GF-D8 (cell line): Measurements from ENCODE around the gene OPRM1.
A peak's percentile ranks its signal among the peaks of the same experiment; 100 is the strongest.
"Not testable (repeated sequence)": the region's sequence is repeated elsewhere in the genome, so short reads cannot be mapped to it uniquely, and the experiment has no call there.

Source experiments
- DNase-seq: peaks from one replicate; lab custom pipeline; 2025; lab: John Stamatoyannopoulos, UW

The OPRM1 gene

DNA sequence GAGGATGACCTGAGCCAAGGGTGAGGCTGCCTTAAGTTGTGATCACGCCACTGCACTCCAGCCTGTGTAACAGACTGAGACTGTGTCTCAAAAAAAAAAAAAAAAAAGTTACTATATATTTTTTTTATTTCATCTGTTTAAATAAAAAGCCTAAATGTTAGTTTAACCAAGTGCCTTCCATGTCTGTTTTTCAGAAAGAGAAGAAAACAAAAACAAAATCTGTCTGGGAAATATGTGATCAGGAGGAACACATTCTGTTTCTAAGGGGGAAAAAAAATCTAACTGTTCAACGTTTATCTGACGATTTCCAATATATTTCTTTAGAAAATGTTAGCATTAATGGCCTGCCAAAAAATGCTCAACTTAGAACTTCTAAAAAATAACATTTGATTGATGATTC, 170.5 kb downstream of the OPRM1 start:
- DNase-seq = no peak

DNA sequence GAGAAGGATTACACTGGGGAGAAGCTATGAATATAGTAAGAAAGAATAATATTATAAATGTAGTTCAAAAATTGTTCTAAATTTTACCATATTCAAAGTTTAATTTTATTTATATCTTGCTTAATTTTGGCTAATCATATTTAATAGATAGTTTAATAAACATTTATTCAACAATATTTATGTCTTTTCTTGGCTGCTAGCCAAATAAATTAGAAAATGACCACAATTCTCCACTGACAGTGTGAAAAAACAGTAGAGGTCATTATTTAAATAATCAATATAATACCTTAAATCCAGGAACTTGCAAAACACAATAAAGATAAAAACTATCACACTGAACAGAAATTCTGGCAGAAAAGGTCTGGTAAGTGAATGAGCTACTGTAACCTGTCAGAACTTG, 171.6 kb downstream of the OPRM1 start:
- no peak for DNase-seq

DNA sequence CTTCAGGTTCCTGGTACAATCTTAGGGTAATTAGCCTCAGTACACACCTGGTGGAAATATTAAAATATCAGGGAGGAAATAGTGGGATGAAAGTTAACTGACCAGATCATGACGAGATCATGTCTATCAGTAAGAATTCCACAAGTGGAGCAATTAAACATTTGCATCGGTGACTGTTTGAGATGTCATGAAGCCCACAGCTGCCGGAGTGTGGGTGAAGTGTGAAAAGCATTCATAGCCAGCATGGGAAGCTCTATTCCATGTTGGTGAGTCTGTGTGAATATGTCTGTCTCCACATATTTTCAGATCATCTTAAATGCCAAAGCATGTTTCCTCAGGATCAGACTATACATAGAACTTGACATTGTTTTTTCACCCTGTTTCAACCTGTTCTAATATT, 174.7 kb downstream of the OPRM1 start:
- DNase-seq = no peak

DNA sequence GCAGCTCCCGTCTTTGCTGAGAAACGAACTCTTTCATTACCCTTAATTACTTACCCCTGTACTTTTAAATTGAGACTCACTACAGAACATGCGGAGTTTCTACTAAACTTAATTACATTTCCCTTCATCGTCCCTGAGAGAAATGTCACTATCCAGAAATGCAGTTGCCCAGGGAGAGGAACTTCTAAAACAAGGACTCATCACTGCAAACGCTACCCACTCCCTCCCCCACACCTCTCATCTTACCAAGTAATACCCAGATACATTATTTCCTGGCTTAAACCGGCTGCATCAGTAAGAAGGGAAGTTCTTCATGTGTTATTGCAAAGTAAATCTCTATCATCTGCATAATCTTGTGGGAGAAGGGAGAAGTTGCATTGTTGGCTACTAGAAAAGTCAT, 179.3 kb downstream of the OPRM1 start:
- peak; percentile 28 for DNase-seq

DNA sequence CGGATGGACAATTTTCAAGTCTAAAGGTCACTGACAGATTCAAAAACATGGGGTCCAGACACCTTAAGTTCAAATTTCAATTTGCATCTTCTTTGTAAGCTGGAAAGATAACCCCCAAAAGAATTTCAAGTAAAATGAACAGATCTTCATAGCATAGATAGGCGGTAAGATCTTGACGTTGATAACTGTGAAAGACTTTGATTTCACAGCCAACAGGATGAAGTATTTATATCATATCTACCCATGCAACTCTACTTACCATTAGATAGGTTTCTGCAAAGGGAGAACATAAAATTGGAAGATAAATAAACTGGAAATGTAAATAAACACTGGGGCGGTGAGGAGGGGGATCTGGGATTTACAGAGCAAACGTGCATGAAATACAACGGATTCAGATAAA, 179.7 kb downstream of the OPRM1 start:
- DNase-seq = no peak

DNA sequence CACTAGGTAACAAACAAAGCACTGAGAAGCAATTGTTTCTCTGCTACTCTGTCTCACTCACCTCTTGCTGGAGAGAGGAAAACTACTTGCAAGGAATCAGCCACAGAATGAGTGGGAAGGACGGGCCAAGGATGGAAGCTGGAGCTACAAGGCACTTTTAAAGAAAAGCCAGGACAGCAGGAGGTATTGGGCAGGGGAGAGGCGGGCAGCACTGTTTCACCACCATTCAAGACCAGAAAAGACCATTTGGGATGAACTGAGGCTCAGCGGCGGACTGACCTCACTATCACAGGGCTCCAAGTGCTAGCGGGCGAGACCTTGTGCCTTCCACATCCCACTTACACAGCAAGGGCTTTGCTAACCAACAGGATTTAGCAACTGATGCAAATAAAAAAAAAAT, 180.2 kb downstream of the OPRM1 start:
- no peak for DNase-seq

DNA sequence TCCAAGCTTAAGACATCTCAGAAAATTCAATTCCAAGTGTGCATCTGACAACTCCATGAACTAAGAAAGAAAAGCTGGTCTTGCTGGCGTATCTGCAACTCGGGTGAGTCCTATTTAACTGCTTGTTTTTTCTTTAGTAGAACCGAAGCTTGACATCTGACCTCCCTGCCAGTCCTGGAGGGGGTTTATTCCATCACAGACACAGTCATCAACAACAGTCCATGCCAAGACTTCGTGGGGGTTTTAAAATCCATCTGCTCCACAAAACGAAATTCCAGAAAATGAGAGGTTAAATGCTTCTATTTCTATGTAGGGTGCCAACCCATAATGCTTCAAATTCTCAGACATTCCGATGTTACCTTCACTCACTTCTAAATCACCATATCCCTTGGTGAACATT, 183.7 kb downstream of the OPRM1 start:
- DNase-seq = no peak

DNA sequence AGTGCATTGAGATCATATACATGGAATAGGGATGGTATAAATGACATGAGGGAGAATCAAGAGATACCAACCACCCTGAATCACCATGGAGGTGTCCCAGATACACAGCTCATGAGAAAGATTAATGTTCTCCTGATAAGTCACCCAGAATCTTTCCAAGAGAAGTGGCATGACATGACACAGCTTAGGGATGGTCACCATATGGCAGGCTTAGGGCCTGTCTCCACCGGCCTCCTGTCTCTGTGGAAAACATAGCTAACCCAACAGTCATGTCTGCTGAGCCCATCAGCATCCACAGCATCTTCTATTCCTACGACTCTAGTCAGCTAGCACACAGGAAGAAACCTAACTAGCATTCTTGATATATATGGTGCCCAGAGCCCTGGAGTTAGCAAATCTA, 184.3 kb downstream of the OPRM1 start:
- no peak for DNase-seq

DNA sequence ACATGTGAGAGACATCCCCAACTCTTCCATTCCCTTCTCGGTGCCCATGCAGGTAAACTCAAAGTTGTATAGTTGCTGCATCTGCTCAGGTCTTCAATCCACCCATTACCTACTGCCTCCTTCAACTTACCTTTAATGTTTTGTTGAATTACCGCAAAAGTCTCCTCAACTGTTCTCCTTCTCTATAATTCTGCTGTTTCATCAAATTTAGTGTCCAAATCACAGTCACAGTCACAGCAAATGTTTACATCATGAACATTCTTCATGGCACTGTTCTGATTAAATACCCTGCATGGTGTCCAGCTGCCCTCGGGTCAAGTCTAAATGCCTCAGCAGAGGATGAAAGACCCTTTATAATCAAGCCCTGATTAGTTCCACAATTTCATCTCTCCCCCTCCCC, 187.4 kb downstream of the OPRM1 start:
- no peak for DNase-seq

DNA sequence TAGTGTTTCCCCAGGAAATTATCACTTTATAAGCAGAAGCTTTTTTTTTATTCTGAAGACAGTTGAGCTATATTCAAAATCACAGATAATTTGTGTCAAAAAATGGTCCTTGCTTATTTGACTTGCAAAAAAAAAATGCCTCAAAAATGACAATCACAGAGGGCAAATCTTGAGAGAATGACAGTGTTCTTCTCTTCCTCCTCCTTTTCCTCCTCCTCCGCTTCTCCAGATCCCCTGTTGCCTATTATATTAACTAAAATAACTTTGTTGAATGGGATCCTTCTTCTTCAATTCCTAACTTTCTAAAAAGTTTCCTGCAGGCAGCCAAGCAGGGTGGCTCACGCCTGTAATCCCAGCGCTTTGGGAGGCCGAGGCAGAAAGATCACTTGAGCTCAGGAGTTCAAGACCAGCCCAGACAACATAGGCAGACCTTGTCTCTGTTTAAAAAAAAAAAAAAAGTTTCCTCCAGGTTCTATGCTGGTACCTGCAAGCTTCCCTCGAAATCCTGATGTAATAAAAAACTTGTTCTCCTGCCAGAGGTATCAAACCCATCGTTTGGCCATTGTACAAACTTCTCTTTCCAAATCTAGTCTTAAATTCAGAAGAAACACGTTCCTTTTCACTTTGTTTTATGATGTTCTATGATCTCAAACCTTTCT, 189.0 kb downstream of the OPRM1 start:
- no peak for DNase-seq

DNA sequence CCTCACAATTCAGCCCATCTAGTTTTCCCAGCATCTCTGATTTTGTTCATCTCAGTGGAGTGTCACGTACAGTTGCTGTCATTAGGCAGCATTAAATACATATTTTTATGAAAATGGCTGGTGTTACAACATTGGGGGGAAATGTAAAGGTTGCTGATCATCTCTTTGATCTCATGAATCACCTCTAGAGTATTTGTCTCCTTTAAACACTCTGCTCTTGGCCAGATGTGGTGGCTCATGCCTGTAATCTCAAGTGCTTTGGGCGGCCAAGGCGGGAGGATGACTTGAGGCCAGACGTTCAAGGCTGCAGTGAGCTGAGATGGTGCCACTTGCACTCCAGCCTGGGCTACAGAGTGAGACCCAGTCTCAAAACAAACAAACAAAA, 189.5 kb downstream of the OPRM1 start:
- no peak for DNase-seq

DNA sequence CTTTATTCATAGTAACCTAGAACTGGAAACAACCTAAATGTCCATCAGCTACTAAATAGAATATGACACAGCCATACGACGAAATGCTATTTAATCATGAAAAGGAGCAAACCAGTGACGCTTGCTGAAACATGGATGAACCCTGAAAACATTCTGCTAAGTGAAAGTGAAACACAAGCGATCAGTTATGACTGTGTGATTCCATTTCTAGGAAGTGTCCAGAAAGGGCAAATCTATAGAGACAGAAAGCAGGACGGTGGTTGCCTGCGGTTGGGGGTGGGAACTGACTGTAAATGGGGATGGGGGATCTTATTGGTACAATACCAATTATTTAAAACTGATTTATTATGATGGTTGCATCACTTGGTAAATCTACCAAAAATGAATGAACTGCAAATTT, 190.7 kb downstream of the OPRM1 start:
- DNase-seq = no peak

DNA sequence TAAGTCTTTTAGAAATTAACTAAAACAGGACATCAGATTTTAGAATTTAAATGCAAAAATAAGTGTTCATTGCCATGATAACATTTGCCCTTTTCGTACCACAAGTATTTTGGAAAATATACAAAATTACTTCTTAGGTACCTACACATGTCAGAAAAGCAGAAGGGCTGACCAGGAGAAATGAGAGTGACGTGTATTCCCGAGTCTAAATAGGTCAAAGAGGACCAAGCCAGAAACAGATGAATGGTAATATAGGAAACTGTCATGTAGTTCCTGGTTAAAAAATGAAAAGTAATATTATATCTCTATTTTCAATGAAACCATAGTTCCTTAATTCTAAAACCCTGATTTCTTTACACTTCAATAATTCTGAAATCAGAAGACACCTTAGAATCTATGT, 191.4 kb downstream of the OPRM1 start:
- DNase-seq = no peak

DNA sequence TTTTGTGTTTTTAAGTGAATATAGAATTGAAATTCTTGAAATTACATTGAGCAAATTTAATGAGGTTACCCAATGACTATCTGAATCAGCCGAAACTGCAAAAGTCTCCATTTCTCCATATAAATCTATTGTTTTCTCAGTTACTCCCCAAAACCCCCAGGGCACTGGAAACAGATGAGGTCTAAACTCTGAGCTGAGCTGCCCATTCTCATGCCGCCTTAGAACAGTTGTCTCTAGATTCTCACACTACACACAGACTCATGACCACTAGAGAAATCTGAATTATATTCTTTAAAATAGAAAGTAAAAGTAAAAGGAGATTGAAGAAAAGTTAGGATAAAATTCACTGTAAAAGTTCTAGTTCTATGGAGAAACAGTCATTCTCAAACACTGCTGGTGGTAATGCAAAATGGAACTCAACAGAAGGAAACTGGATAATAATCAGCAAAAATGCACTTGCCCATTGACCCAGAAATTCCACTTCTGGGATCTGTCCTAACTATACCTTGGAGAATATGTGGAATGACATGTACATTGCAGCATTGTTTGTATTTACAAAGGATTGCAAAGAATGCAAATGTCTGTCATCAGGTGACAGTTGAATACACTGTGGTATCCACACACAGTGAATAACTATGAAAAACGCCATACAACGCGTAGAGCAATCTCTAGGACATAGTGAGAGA, 192.0 kb downstream of the OPRM1 start:
- DNase-seq = no peak

DNA sequence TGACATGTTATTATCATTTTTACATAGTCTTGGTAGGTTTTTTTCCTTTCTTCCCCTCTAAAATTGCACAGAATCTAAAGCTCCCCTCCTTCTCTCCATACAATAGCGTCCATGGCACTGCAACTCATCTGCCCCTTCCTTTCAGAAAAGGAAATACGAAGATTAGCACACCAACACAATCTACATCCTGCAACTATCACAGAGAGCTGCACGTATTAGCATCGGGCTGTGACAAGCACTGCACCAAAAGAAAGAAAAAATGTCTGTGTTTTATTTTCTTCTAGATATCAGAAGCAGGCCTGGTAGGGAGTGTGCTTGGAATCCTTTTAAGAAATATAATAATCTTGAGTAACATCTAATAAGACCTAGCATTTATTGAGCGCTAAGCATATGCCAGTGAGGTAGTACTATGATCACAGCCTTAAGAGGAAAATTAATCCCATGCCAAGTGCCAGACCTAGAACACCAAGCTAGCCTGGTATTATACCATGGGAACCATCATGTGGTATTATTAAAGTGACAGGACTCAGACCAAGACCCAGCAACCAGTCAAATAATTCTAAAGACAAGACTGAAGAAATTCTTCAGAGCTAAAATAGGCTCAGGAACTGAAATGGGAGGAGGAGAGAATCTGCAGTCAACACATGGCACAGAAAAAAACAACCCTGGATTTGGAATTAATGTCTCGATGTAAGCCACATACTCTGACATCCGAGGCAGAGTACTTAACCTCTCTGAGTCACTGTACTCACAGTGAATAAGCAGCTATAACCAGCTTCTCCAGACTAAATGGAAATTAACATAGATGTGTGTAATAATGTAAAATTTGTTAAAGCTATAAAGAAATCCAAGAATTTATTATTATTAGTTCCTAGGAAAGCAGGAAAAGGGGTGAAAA, 193.2 kb downstream of the OPRM1 start:
- no peak for DNase-seq

DNA sequence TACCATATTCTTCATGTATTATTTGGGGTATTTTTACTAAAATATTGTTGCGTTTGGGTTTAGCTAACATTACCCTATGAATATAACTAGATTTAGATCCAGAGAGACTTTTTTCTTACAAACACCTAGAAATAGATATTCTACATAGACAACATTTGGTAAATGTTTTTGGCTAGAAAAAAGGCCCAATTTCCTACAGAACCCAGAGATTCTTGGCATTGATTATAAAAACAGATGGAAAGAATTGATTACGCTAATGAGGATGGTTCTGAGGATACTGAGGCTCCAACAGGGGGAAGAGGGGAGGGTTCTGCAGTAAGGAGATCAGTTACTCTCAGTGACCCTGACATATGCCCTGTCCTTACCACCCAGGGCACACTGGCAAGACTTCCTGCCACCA, 194.3 kb downstream of the OPRM1 start:
- no peak for DNase-seq

DNA sequence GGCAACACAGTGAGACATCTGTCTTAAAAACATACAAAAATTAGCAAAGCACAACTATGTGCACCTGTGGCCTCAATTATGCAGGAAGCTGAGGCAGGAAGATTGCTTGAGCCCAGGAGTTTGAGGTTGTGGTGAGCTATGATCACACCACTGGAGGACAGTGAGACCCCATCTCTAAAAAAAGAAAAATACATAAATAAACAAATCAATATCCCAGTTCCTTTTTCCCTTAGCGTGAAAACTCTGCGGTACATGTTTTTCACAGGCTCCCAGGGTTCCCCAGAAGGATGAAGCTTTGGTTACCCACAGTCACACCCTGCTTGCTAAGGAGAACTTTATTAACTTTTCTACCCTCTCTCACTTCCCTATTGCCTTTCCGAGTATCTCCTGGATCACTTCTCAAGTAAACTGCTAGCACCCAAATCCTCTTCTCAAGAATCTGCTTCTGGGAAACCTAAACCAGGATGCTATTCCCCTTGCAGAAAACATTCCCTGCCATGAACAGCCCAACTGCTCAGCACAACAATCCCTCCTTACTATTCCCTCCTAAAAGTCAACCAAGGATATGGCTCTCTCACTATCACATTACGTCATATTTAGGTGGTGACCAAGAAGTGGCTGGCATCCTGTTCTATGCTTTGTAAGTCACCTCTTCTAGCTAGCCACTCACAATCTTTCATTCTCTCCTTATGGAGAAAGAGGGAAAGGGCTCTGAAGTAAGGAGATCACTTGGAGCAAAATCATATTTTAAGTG, 195.2 kb downstream of the OPRM1 start:
- no peak for DNase-seq

DNA sequence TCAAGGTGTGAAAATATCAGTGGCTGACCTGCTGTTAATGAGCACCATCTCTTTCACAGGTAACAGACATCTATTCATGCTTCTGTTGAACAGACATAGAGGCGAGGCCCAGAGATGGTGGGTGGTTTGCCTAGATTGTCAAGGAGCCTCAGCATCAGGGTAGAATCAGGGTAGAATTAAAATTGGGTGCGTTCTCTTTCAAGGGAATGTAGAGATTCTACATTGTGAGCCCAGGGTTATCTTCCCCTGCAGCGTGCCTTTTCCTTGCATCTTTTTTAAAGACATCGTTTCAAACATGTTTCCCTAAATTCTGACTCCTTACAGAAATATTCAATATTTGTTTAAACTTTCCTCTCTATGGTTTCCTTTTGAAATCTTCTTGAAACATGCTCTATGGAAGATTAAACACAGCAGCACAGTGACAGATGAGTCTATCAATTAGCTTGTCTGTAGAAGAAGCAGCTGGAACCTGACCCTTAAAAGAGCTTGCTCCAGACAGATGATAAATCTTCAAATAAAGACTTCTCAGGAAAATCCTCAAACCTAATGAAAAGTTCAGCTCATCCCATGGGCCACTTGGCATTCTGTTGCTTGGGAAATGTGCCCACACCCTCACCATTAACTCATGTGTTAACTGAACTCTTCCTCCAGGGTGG, 197.7 kb downstream of the OPRM1 start:
- DNase-seq = no peak

DNA sequence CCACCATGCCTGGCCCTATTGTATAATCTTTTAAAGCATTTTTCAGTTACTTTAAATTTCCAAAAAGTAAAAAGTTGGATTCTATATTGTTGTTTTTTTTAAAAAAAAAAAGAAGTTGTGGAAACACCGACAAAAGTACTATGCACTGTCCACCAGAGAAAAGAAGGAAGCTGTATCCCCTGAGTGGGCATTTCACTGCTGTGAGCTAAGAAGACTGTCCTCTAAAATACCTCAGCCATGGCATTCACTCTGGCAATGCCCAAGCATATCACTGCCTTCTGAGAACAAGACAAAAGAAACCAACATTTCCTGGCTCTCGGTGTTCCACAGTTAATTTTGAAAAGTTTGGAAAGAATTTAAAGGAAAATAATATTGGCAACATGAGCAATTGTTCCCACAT, 199.8 kb downstream of the OPRM1 start:
- no peak for DNase-seq

DNA sequence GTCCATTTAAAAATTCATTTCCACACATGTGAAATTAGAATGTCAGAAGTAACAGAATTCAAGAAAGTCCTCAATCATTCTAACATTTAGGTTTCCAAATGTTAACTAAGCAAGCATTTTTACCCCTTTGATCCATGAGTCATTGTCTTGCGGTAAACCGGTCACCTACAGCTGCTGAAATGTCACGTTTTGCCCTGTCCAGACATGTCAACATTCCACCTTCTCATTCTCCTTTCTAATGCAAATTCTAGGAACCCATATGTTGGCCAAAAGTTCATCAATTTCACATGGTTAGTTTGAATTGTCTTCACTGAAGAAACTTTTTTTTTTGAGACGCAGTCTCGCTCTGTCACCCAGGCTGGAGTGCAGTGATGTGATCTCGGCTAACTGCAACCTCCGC, 200.4 kb downstream of the OPRM1 start:
- no peak for DNase-seq

DNA sequence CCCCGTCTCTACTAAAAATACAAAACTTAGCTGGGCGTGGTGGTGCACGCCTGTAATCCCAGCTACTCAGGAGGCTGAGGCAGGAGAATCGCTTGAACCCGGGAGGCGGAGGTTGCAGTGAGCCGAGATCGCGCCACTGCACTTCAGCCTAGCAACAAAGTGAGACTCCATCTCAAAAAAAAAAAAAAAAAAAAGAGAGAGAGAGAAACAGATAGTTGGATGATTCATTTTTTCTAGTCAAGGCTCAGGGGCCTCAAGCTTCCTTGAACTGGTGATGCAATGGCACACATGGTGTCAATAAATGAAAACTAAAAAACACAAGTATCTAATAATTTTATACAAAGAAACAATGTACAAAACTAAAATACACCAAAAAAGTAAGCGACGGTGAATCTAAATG, 202.0 kb downstream of the OPRM1 start:
- not testable (repeated sequence) for DNase-seq

DNA sequence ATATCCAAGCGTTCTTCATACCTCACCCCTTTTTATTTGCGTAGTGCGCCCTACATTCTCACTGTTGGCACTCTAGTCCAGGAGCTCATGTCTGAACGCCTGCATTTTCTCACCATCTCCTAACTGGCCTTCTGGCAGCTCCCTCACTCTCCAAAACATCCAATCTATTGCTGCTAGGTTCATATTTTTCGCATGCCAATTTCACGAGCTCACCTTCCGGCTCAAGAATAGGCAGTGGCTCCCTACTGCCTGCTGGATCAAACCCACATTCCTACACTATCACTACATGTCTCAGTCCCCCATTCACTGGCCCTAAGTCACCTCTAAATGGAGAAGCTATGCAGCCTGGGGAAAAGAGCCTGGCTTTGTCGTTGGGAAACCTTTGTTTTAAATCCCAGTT, 202.5 kb downstream of the OPRM1 start:
- DNase-seq = no peak
